ENCODE results near the gene RNF144A.

DNA sequence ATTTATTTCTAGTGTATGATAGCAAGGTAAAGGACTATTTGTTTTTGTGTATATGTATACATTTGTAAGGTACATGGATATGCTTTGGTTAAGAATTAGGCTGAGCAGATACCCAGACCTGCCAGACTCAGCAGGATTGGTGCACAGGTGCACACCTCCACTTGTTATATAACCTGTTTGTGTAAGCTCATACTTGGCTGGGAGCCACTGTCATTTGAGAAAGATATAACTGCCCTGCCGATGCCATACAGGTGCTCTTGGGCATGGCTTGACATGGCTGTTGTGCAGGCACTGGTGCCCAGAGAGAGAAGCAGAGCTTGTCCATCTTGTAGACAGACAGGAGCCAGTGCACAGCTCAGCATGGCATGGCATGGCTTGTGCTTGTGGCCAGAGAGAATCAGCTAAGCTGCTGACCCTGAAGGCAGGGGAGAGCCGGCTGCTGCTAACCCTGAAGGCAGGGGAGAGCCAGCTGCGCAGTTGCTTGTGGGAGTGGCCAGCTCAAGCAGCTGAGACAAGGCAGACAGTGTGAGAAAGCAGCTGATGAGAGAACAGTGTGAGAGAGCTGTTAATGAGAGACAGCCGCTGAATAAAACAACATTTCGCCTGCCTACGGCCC, 136.5 kb downstream of the RNF144A start:
- TF ChIP-seq, protein P1, sequence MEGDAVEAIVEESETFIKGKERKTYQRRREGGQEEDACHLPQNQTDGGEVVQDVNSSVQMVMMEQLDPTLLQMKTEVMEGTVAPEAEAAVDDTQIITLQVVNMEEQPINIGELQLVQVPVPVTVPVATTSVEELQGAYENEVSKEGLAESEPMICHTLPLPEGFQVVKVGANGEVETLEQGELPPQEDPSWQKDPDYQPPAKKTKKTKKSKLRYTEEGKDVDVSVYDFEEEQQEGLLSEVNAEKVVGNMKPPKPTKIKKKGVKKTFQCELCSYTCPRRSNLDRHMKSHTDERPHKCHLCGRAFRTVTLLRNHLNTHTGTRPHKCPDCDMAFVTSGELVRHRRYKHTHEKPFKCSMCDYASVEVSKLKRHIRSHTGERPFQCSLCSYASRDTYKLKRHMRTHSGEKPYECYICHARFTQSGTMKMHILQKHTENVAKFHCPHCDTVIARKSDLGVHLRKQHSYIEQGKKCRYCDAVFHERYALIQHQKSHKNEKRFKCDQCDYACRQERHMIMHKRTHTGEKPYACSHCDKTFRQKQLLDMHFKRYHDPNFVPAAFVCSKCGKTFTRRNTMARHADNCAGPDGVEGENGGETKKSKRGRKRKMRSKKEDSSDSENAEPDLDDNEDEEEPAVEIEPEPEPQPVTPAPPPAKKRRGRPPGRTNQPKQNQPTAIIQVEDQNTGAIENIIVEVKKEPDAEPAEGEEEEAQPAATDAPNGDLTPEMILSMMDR (IDR thresholded peaks at IDR 0.05), result no peak
- TF ChIP-seq POLR2A (IDR thresholded peaks at IDR 0.05), result no peak

All from breast epithelium (tissue), 3 donors.